Cardiac muscle cell (in vitro differentiated cells and primary cell): ENCODE data around the gene RIPK3. TPM values are rescaled to one million over a fixed set of nuclear protein-coding genes. Genes with fewer than 3 reads are reported as not detected.

Experiments used
- DNase-seq, 2 donors: peaks; one replicate each; pipeline versions ENCODE4 v3.0.0 to v3.0.0-alpha.2; 2010 to 2017; ENCODE audit warnings: low read depth in 1 of 2, low spot score in 1 of 2
- H3K27ac ChIP-seq: fragments of 200-600 bp; sonication (generic); 2 replicates; pipeline ENCODE4 v1.5.1; 2016
- H3K27me3 ChIP-seq: fragments of 200-600 bp; sonication (generic); 2 replicates; pipeline ENCODE4 v1.6.0; 2016; ENCODE audit warnings: control low read depth
- H3K36me3 ChIP-seq: fragments of 200-600 bp; sonication (generic); 2 replicates; pipeline ENCODE4 v1.5.1; 2016; ENCODE audit warnings: control low read depth
- H3K4me1 ChIP-seq: fragments of 200-600 bp; sonication (generic); 2 replicates; pipeline ENCODE4 v1.8.1; 2017; ENCODE audit warnings: low read depth, mild to moderate bottlenecking, mixed run types
- H3K4me3 ChIP-seq: fragments of 200-600 bp; sonication (generic); 2 replicates; pipeline ENCODE4 v1.5.1; 2016; ENCODE audit warnings: mild to moderate bottlenecking
- H3K9me3 ChIP-seq: fragments of 200-600 bp; sonication (generic); 2 replicates; pipeline ENCODE4 v1.5.1; 2017; ENCODE audit warnings: low read depth, mild to moderate bottlenecking, control low read depth
- polyA plus RNA-seq: library from polyadenylated mRNA; unstranded; fragments of >200 nt; fragmentation: Nextera tagmentation; extraction: Ambion mirVana; gene quantifications from 2 replicates; pipeline ENCODE4 v1.2.1, GENCODE V29; 2016
- total RNA-seq: library from RNA; depleted of rRNA; stranded (reverse); fragments of >200 nt; gene quantifications from 2 replicates; pipeline ENCODE4 v1.2.3, GENCODE V29; 2016
- TF ChIP-seq, protein P1 (sequence below): IDR thresholded peaks from 2 replicates; pipeline ENCODE4 v1.5.1; 2012; ENCODE audit warnings: low read depth, mild to moderate bottlenecking, low read length

The RIPK3 gene
- total and polyA plus RNA-seq, 2 experiments from 2014 or later = 0.24 TPM; not detected in 1

DNA sequence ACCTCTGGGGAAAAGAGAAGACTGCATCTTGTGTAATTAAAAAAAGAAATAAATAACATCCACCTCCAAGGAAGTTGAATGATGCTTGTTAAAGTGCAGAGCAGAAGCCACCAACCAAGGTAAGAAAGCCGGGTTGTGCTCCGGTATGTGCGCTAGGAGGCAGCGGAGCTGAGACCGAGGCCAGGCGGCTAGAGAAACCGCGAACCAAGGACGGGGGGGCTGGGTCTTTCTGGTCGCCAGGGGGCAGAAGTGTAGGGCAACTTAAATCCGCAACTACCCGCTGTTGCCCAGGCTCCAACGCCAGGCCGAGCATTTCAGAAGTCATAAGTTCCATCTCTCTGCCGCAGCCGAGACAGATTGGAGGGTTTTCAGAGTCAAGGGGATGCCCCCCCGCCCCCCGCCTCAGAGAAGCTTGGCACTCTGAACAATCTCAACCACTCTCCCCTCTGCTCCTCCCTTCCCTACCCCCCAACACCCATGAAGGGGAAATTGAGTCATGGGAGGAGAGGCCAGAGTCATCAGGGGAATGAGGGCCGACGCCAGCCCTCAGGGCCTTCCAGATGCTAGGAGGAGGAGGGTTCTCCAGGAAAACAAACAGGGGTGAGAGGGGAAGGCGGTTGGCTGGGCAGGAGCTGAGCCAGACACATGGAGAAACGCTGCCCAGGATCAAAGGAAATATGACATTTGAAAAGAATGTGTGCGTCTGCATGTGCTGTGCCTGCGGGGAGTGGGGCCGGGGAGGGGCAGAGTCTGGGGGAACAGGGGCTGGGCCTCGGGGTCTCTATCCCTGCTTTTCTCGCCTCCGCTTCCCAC, 26.0 kb upstream of the RIPK3 start:
- Histone ChIP-seq H3K27me3 (peaks cover 25% of the 10 kb centered on the region), H3K4me3 (peak overlapping the region; percentile 79), H3K4me1 (peaks cover 5% of the 10 kb centered on the region), H3K9me3 (no peaks in the 10 kb centered on the region), H3K27ac (peak overlapping the region; percentile 85), H3K36me3 (no peaks in the 10 kb centered on the region)
- peak; percentile 93 to 97 for DNase-seq
- TF ChIP-seq, protein P1, sequence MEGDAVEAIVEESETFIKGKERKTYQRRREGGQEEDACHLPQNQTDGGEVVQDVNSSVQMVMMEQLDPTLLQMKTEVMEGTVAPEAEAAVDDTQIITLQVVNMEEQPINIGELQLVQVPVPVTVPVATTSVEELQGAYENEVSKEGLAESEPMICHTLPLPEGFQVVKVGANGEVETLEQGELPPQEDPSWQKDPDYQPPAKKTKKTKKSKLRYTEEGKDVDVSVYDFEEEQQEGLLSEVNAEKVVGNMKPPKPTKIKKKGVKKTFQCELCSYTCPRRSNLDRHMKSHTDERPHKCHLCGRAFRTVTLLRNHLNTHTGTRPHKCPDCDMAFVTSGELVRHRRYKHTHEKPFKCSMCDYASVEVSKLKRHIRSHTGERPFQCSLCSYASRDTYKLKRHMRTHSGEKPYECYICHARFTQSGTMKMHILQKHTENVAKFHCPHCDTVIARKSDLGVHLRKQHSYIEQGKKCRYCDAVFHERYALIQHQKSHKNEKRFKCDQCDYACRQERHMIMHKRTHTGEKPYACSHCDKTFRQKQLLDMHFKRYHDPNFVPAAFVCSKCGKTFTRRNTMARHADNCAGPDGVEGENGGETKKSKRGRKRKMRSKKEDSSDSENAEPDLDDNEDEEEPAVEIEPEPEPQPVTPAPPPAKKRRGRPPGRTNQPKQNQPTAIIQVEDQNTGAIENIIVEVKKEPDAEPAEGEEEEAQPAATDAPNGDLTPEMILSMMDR = peak; percentile 98

DNA sequence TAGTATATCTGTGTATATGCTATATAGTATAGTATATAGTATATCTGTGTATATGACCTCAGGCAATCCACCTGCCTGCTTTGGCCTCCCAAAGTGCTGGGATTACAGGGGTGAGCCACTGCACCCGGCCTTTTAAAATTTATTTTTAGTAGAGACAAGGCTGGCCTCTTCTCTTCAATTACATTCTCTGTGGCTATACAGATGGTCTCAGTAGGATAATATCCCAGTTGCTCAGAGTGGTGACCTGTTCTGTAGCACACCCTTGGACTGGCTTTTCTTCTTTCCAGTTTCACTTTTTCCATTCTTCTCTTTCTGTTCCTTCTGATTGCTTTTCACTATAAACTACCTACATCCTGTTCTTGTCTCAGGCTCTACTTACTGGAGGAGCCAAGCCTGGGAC, 25.1 kb upstream of the RIPK3 start:
- Histone ChIP-seq H3K27ac (no peak overlapping the region), H3K4me3 (no peak overlapping the region), H3K4me1 (peaks cover 5% of the 10 kb centered on the region), H3K9me3 (no peaks in the 10 kb centered on the region), H3K27me3 (peaks cover 29% of the 10 kb centered on the region), H3K36me3 (no peaks in the 10 kb centered on the region)
- TF ChIP-seq, protein P1 = no peak
- DNase-seq = no peak

DNA sequence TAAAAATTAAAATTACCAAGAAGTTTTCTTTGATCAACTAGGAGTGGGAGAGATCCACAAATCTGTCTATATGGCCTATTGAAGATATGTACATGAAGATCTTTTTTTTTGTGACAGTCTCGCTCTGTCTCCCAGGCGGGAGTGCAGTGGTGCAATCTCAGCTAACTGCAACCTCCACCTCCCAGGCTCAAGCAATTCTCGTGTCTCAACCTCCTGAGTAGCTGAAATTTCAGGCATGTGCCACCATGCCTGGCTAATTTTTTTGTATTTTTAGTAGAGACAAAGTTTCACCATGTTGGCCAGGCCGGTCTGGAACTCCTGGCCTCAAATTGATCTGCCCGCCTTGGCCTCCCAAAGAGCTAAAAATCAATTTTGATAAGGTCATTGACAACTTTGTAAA, 23.6 kb upstream of the RIPK3 start:
- peaks cover 35% of the 10 kb centered on the region for H3K27me3 ChIP-seq
- peaks cover 5% of the 10 kb centered on the region for H3K4me1 ChIP-seq
- no peak for DNase-seq
- no peak overlapping the region for H3K27ac ChIP-seq
- H3K36me3 ChIP-seq = no peaks in the 10 kb centered on the region
- H3K4me3 ChIP-seq = no peak overlapping the region
- no peaks in the 10 kb centered on the region for H3K9me3 ChIP-seq
- TF ChIP-seq, protein P1 = no peak

DNA sequence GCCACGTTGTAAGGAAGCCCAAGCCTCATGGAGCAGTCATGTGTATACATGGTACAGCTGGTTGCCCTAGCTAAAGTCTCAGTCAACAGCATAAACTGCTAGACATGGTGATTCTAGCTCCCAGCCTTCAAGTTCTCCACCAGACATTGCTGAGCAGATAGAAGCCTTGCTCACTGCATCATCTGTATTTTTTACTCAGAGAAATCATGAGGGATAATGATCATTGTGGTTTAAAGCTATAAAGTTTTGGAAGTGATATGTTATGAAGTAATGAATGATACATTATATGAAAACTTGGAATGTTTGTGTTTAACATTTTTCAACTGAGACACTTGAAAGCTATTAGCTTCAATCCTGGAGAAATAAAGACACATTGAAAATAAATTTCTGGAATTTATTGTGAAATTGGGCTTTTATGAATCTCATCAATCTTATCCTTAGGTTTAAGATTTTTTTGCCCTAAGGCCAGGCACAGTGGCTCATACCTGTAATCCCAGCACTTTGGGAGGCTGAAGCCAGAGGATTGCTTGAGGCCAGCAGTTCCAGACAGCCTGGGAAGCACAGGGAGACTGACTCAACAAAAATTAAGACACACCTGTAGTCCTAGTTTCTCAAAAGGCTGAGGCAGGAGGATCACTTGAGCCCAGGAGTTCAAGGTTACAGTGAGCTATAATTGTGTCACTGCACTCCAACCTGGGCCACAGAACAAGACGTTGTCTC, 22.6 kb upstream of the RIPK3 start:
- Histone ChIP-seq H3K4me1 (peaks cover 5% of the 10 kb centered on the region), H3K27me3 (peaks cover 39% of the 10 kb centered on the region), H3K36me3 (no peaks in the 10 kb centered on the region), H3K27ac (no peak overlapping the region), H3K4me3 (no peak overlapping the region), H3K9me3 (no peaks in the 10 kb centered on the region)
- TF ChIP-seq, protein P1 = no peak
- DNase-seq = no peak

DNA sequence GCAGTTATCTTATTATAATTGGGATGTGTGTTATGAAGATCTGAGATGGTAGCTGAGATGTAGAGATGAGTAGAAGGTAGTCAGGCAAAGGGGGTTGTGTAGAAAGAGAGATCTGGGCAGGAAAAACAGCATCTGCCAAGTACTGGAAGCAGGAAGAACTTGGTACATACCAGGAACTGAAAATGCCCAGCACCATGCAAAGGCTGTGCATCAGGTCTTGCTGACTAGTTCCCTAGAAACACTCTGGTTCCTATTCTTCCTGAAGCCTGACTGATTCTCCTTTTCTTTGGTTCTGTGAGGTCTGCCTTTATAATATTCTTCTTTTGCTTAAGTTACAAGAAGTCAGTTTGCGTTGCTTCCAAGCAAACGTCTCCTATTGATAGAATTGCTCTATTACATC, 21.5 kb upstream of the RIPK3 start:
- DNase-seq = no peak
- Histone ChIP-seq H3K4me1 (peaks cover 5% of the 10 kb centered on the region), H3K36me3 (no peaks in the 10 kb centered on the region), H3K27me3 (peaks cover 39% of the 10 kb centered on the region), H3K4me3 (no peak overlapping the region), H3K9me3 (no peaks in the 10 kb centered on the region), H3K27ac (no peak overlapping the region)
- TF ChIP-seq, protein P1 = no peak
